H9 (cell line): ENCODE measurements around the gene CHMP2A. TPM values are rescaled to one million over a fixed set of nuclear protein-coding genes. Genes with fewer than 3 reads are reported as not detected.

Source experiments
- DNase-seq: peaks from one replicate; pipeline ENCODE4 v3.0.0-alpha.2; 2017
- H2AFZ ChIP-seq: one replicate; pipeline ENCODE4 v1.6.1; 2013; ENCODE audit warnings: mild to moderate bottlenecking, low read length, control low read depth, moderate library complexity
- H2AK5ac ChIP-seq: 2 replicates; pipeline ENCODE4 v1.6.1; 2013; ENCODE audit warnings: low read length, control low read depth, mixed read lengths; ENCODE audit not compliant: insufficient read length
- H2BK120ac ChIP-seq: one replicate; pipeline ENCODE4 v1.6.1; 2013; ENCODE audit warnings: low read depth, mild to moderate bottlenecking, low read length, control low read depth, inconsistent platforms; ENCODE audit not compliant: poor library complexity, severe bottlenecking
- H2BK12ac ChIP-seq: 2 replicates; pipeline ENCODE4 v1.6.1; 2013; ENCODE audit warnings: low read length, control low read depth, mixed read lengths, low read depth; ENCODE audit not compliant: insufficient read length
- H2BK15ac ChIP-seq: 2 replicates; pipeline ENCODE4 v1.6.1; 2013; ENCODE audit warnings: low read depth, low read length, control low read depth
- H2BK20ac ChIP-seq: one replicate; pipeline ENCODE4 v1.6.1; 2013; ENCODE audit warnings: low read depth, mild to moderate bottlenecking, low read length, control low read depth, inconsistent platforms; ENCODE audit not compliant: poor library complexity, severe bottlenecking
- H2BK5ac ChIP-seq: 2 replicates; pipeline ENCODE4 v1.6.1; 2013; ENCODE audit warnings: low read length, control low read depth, mixed read lengths; ENCODE audit not compliant: insufficient read length
- H3K14ac ChIP-seq: 2 replicates; pipeline ENCODE4 v1.6.1; 2013; ENCODE audit warnings: low read length, control low read depth; ENCODE audit not compliant: insufficient read depth
- H3K18ac ChIP-seq: 2 replicates; pipeline ENCODE4 v1.6.1; 2013; ENCODE audit warnings: low read depth, mild to moderate bottlenecking, mixed read lengths, low read length, control low read depth; ENCODE audit not compliant: insufficient read length
- H3K23ac ChIP-seq: 2 replicates; pipeline ENCODE4 v1.6.1; 2013; ENCODE audit warnings: low read length, control low read depth, mixed read lengths, low read depth; ENCODE audit not compliant: insufficient read length
- H3K23me2 ChIP-seq: 2 replicates; pipeline ENCODE4 v1.6.1; 2013; ENCODE audit warnings: low read depth, mild to moderate bottlenecking, mixed read lengths, low read length, control low read depth; ENCODE audit not compliant: insufficient read length, poor library complexity, severe bottlenecking
- H3K27ac ChIP-seq: 2 replicates; pipeline ENCODE4 v1.5.1; 2013; ENCODE audit warnings: low read length, control low read depth, mixed read lengths, low read depth; ENCODE audit not compliant: insufficient read length
- H3K27me3 ChIP-seq: 2 replicates; pipeline ENCODE4 v1.6.1; 2013; ENCODE audit warnings: low read length, control low read depth, inconsistent platforms; ENCODE audit not compliant: insufficient read depth
- H3K4ac ChIP-seq: 2 replicates; pipeline ENCODE4 v1.6.1; 2013; ENCODE audit warnings: low read depth, mild to moderate bottlenecking, control low read depth, inconsistent platforms, low read length, moderate library complexity
- H3K4me1 ChIP-seq: 2 replicates; pipeline ENCODE4 v1.6.1; 2013; ENCODE audit warnings: low read length, control low read depth, inconsistent platforms; ENCODE audit not compliant: insufficient read depth
- H3K4me2 ChIP-seq: 2 replicates; pipeline ENCODE4 v1.6.1; 2013; ENCODE audit warnings: low read length, control low read depth, mixed read lengths; ENCODE audit not compliant: insufficient read length, insufficient read depth
- H3K56ac ChIP-seq: 2 replicates; pipeline ENCODE4 v1.6.1; 2013; ENCODE audit warnings: low read depth, mild to moderate bottlenecking, mixed read lengths, low read length, control low read depth; ENCODE audit not compliant: insufficient read length
- H3K79me1 ChIP-seq: 2 replicates; pipeline ENCODE4 v1.6.1; 2013; ENCODE audit warnings: low read depth, mild to moderate bottlenecking, moderate library complexity, low read length, control low read depth, inconsistent platforms; ENCODE audit not compliant: insufficient read depth, poor library complexity, severe bottlenecking
- H3K79me2 ChIP-seq: 2 replicates; pipeline ENCODE4 v1.6.1; 2013; ENCODE audit warnings: low read length, control low read depth, inconsistent platforms; ENCODE audit not compliant: insufficient read depth
- H3K9ac ChIP-seq: 2 replicates; pipeline ENCODE4 v1.6.1; 2013; ENCODE audit warnings: low read length, control low read depth, mixed read lengths; ENCODE audit not compliant: insufficient read length; ENCODE audit errors: extremely low read depth
- H3K9me3 ChIP-seq: one replicate; pipeline ENCODE4 v1.6.1; 2013; ENCODE audit warnings: low read depth, low read length, inconsistent platforms; ENCODE audit not compliant: control insufficient read depth
- H3T11ph ChIP-seq: one replicate; pipeline ENCODE4 v1.6.1; 2013; ENCODE audit warnings: mild to moderate bottlenecking, low read length, control low read depth, inconsistent platforms
- H4K20me1 ChIP-seq: one replicate; pipeline ENCODE4 v1.6.1; 2013; ENCODE audit not compliant: control insufficient read depth, insufficient read length, insufficient read depth
- H4K5ac ChIP-seq: 2 replicates; pipeline ENCODE4 v1.6.1; 2013; ENCODE audit warnings: low read depth, mild to moderate bottlenecking, mixed read lengths, low read length, control low read depth; ENCODE audit not compliant: insufficient read length
- H4K8ac ChIP-seq: replicated peaks from 2 replicates; pipeline ENCODE4 v1.6.1; 2013; ENCODE audit warnings: low read length, control low read depth, mixed read lengths, low read depth; ENCODE audit not compliant: insufficient read length
- H4K91ac ChIP-seq: 2 replicates; pipeline ENCODE4 v1.6.1; 2013; ENCODE audit warnings: low read depth, mild to moderate bottlenecking, moderate library complexity, mixed read lengths, low read length, control low read depth; ENCODE audit not compliant: insufficient read length
- H3K27ac Mint-ChIP-seq, 3 experiments: 2 replicates in 2 of 3; 3 replicates in 1 of 3; pipeline ENCODE4 v1.8.0; 2020 to 2021; ENCODE audit warnings: mixed read lengths in 3 of 3, mild to moderate bottlenecking in 1 of 3, moderate library complexity in 1 of 3
- H3K27me3 Mint-ChIP-seq: 2 replicates; pipeline ENCODE4 v1.8.0; 2021; ENCODE audit warnings: low read depth, mild to moderate bottlenecking, moderate library complexity, mixed read lengths
- H3K36me3 Mint-ChIP-seq, 3 experiments: 2 replicates in 2 of 3; 3 replicates in 1 of 3; pipeline ENCODE4 v1.8.0; 2020 to 2021; ENCODE audit warnings: low read depth in 3 of 3, mixed read lengths in 3 of 3; ENCODE audit not compliant: insufficient read depth in 1 of 3
- H3K4me1 Mint-ChIP-seq, 2 experiments: 2 replicates each; pipeline ENCODE4 v1.8.0; 2020; ENCODE audit warnings: mixed read lengths in 2 of 2
- H3K4me3 Mint-ChIP-seq, 2 experiments: 2 replicates in 1 of 2; 3 replicates in 1 of 2; pipeline ENCODE4 v1.8.0; 2020 to 2021; ENCODE audit warnings: mild to moderate bottlenecking in 2 of 2, mixed read lengths in 2 of 2, moderate library complexity in 1 of 2
- H3K9me3 Mint-ChIP-seq, 2 experiments: 2 replicates in 1 of 2; 3 replicates in 1 of 2; pipeline ENCODE4 v1.8.0; 2020; ENCODE audit warnings: mild to moderate bottlenecking in 2 of 2, mixed read lengths in 2 of 2, moderate library complexity in 1 of 2
- WGBS: extraction: QIAGEN DNeasy Blood & Tissue Kit; methylation state at CpG from one replicate; pipeline ENCODE4 v1.1.7; 2013; ENCODE audit warnings: missing lambda C conversion rate, low lambda C conversion rate, mixed read lengths; ENCODE audit not compliant: insufficient read length; ENCODE audit errors: extremely low coverage; 5-methylcytosine and 5-hydroxymethylcytosine counted together
- total RNA-seq: library from RNA; stranded (reverse); gene quantifications from 2 replicates; pipeline ENCODE4 v1.2.1, GENCODE V29; 2021
- TF ChIP-seq, protein P1 (sequence below): fragments of 200-600 bp; sonication (generic); conservative IDR thresholded peaks from 3 replicates; pipeline ENCODE4 v1.8.0; 2021; ENCODE audit warnings: antibody characterized with exemption, mild to moderate bottlenecking

The CHMP2A gene
- total RNA-seq, 1 experiment from 2014 or later = 109 TPM

DNA sequence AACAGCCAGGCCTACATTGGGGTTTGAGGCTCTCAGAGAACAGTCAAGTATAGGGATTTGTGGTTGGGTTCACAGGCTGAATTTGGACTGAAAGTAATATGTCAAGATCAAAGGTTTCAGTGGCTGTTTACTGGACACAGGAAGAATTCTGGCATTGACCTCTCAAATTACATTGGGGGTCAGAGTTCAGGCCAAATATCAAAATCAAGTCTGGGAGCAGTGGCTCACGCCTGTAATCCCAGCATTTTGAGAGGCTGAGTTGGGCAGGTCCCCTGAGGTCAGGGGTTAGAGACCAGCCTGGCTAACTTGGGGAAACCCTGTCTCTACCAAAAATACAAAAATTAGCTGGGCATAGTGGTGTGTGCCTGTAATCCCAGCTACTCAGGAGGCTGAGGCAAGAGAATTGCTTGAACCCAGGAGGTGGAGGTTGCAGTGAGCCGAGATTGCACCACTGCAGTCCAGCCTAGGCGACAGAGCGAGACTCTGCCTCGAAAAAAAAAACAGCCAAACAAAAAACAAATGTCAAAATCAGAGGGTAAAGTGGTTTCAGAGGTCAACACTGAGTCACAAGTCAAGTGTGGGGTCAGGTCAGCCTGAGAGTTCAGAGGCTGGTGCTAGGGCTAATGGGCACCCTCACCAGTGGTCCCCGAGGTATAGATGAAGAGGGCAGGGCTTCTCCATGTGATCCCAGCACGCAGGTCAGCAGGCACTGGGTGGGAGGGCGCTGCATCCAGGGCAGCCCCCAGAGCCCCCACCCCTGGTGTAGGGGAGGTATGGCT is 44.6 kb downstream of the CHMP2A start:
- TF ChIP-seq, protein P1, sequence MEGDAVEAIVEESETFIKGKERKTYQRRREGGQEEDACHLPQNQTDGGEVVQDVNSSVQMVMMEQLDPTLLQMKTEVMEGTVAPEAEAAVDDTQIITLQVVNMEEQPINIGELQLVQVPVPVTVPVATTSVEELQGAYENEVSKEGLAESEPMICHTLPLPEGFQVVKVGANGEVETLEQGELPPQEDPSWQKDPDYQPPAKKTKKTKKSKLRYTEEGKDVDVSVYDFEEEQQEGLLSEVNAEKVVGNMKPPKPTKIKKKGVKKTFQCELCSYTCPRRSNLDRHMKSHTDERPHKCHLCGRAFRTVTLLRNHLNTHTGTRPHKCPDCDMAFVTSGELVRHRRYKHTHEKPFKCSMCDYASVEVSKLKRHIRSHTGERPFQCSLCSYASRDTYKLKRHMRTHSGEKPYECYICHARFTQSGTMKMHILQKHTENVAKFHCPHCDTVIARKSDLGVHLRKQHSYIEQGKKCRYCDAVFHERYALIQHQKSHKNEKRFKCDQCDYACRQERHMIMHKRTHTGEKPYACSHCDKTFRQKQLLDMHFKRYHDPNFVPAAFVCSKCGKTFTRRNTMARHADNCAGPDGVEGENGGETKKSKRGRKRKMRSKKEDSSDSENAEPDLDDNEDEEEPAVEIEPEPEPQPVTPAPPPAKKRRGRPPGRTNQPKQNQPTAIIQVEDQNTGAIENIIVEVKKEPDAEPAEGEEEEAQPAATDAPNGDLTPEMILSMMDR = no peak
- Histone ChIP-seq H4K20me1 (no peaks in the 10 kb centered on the region), H3K23ac (no peak overlapping the region), H4K8ac (no peak overlapping the region), H3K56ac (no peak overlapping the region), H3K23me2 (peaks cover 4% of the 10 kb centered on the region), H2BK12ac (no peak overlapping the region), H3K9ac (no peak overlapping the region), H3K9me3 (no peaks in the 10 kb centered on the region), H2BK120ac (no peak overlapping the region), H3K4me1 (no peaks in the 10 kb centered on the region), H3K79me1 (no peaks in the 10 kb centered on the region), H4K5ac (no peak overlapping the region), H4K91ac (no peak overlapping the region), H2AFZ (no peak overlapping the region), H3K27ac (no peak overlapping the region), H3K4me2 (no peak overlapping the region), H3T11ph (no peak overlapping the region), H3K14ac (no peak overlapping the region), H3K18ac (no peak overlapping the region), H2BK5ac (no peak overlapping the region), H3K79me2 (no peaks in the 10 kb centered on the region), H2BK15ac (no peak overlapping the region), H2AK5ac (no peak overlapping the region), H3K27me3 (no peaks in the 10 kb centered on the region), H3K4ac (no peak overlapping the region), H2BK20ac (no peak overlapping the region)
- WGBS = no CpG with 5 or more reads among the region's 8 CpGs
- DNase-seq = no peak
- Mint-ChIP-seq H3K36me3 (peaks cover under 1 to 8% (median 7%) of the 10 kb centered on the region in 3 experiments; a peak in 6 of 7 replicates), H3K4me3 (no peak overlapping the region), H3K9me3 (peaks cover 8 to 14% of the 10 kb centered on the region in 2 experiments), H3K27me3 (peaks cover 11% of the 10 kb centered on the region), H3K27ac (no peak overlapping the region), H3K4me1 (peaks cover 8 to 10% of the 10 kb centered on the region in 2 experiments)
